ENCODE data around the gene SH3PXD2B.

DNA sequence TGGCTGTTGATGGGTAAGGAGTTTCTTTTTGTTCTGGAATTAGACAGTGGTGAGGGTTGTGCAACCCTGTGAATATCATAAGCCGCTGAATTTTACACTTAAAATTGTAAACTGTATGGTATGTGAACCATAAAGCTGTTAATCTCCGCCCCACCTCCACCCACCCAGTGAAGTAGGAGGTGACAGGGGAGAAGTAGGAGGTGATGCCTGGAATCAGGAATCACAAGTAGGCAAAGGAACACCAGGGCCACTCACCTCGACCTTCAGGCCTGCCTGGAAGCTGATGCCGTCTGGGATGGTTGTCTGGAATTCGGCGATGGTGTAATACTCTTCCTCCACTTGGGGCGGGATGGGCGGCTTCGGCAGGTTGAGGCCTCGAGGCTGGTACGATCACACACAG lies 108.4 kb downstream of the SH3PXD2B start:
- TF ChIP-seq CTCF (IDR thresholded peaks at IDR 0.05; ENCODE audit: borderline replicate concordance, extremely low read depth, low read length, poor library complexity, severe bottlenecking) (no peak), EZH2 (IDR thresholded peaks at IDR 0.05; ENCODE audit: borderline replicate concordance, low read depth, low read length, severe bottlenecking) (no peak)

All from DND-41 (cell line).